Measurements from ENCODE around the gene IGFBP1.

DNA sequence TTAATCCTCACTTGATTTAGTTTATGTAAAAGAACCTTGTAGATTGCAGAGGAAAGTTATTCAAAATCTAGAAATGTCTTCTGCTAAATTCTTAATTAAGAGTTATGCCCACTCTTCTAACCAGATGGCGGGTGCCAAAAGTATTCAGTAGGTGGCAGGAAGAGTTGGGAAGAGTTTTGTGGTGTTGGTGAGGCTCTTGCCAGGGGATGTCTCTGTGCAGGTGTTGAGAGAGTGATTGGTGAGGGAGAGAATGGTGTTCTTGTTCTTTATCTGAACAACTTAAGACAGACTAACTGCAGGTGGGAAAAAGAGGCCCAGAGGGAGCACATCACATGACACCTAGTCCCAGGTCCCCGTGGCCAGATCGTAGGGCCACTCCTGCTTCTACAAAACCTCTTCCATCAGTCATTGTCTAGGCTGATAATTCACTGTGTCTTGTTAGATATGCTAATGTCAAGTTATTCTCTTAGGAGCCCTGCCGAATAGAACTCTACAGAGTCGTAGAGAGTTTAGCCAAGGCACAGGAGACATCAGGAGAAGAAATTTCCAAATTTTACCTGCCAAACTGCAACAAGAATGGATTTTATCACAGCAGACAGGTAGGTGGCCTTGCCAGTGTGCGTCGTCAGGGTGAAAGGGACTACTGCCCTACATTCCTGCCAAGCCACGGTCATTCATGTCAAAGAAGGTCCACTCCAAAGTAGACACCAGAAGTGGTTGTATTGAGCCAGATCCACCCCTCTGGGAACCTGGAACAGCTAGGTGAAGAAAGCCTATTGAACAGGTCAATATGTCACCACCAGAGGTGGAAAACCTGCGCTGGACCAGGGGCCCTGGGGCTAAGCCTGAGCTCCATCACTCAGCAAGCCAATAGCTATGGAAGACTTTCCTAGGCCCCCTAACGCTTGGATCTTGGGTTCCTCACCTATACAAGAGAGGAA, 3.4 kb downstream of the IGFBP1 start:
- TF ChIP-seq, protein P1, sequence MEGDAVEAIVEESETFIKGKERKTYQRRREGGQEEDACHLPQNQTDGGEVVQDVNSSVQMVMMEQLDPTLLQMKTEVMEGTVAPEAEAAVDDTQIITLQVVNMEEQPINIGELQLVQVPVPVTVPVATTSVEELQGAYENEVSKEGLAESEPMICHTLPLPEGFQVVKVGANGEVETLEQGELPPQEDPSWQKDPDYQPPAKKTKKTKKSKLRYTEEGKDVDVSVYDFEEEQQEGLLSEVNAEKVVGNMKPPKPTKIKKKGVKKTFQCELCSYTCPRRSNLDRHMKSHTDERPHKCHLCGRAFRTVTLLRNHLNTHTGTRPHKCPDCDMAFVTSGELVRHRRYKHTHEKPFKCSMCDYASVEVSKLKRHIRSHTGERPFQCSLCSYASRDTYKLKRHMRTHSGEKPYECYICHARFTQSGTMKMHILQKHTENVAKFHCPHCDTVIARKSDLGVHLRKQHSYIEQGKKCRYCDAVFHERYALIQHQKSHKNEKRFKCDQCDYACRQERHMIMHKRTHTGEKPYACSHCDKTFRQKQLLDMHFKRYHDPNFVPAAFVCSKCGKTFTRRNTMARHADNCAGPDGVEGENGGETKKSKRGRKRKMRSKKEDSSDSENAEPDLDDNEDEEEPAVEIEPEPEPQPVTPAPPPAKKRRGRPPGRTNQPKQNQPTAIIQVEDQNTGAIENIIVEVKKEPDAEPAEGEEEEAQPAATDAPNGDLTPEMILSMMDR (conservative IDR thresholded peaks at IDR 0.05; ENCODE audit: low read depth in 2 of 2), result no peak
- TF ChIP-seq POLR2AphosphoS5 (IDR thresholded peaks at IDR 0.05; ENCODE audit: low read depth), result no peak
- TF ChIP-seq EZH2 (IDR thresholded peaks at IDR 0.05; ENCODE audit: low read depth, unreplicated experiment), result no peak
- no peak for TF ChIP-seq CREB1 (CRISPR knock-in tag; IDR thresholded peaks at IDR 0.05; ENCODE audit: low read depth)
- no peak for TF ChIP-seq EZH2phosphoT487 (IDR thresholded peaks at IDR 0.05; ENCODE audit: unreplicated experiment)
- TF ChIP-seq, protein P2, sequence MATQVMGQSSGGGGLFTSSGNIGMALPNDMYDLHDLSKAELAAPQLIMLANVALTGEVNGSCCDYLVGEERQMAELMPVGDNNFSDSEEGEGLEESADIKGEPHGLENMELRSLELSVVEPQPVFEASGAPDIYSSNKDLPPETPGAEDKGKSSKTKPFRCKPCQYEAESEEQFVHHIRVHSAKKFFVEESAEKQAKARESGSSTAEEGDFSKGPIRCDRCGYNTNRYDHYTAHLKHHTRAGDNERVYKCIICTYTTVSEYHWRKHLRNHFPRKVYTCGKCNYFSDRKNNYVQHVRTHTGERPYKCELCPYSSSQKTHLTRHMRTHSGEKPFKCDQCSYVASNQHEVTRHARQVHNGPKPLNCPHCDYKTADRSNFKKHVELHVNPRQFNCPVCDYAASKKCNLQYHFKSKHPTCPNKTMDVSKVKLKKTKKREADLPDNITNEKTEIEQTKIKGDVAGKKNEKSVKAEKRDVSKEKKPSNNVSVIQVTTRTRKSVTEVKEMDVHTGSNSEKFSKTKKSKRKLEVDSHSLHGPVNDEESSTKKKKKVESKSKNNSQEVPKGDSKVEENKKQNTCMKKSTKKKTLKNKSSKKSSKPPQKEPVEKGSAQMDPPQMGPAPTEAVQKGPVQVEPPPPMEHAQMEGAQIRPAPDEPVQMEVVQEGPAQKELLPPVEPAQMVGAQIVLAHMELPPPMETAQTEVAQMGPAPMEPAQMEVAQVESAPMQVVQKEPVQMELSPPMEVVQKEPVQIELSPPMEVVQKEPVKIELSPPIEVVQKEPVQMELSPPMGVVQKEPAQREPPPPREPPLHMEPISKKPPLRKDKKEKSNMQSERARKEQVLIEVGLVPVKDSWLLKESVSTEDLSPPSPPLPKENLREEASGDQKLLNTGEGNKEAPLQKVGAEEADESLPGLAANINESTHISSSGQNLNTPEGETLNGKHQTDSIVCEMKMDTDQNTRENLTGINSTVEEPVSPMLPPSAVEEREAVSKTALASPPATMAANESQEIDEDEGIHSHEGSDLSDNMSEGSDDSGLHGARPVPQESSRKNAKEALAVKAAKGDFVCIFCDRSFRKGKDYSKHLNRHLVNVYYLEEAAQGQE (IDR thresholded peaks at IDR 0.05; ENCODE audit: unreplicated experiment), result no peak
- no peak for TF ChIP-seq NANOG (IDR thresholded peaks at IDR 0.05; ENCODE audit: borderline replicate concordance)
- no peak for TF ChIP-seq JUNB (IDR thresholded peaks at IDR 0.05; ENCODE audit: unreplicated experiment)
